Left ventricle myocardium superior (tissue), 1 donor: ENCODE data around the gene PSMB3. TPM values are rescaled to one million over a fixed set of nuclear protein-coding genes. Genes with fewer than 3 reads are reported as not detected.
"Not testable (repeated sequence)": the region's sequence is repeated elsewhere in the genome, so short reads cannot be mapped to it uniquely, and the experiment has no call there.

Experiments used
- ATAC-seq: fragments of 200-7000 bp; cut with Tn5 transposase; one replicate; pipeline ENCODE4 v1.9.1; 2020; ENCODE audit warnings: mild to moderate bottlenecking, moderate library complexity
- DNase-seq: peaks from one replicate; pipeline ENCODE4 v3.0.0-alpha.2; 2020
- intact Hi-C: fragments of 100-400 bp; cut with micrococcal nuclease; formaldehyde crosslinking; loops from one replicate; pipeline ENCODE4 v1.11.0; 2022
- total RNA-seq: library from RNA; stranded (reverse); fragmentation: NEBNext Ultra II Directional; extraction: Animal tissue kit (Norgen Biotek cat#: 25700); gene quantifications from one replicate; pipeline ENCODE4 v1.2.1, GENCODE V29; 2021
- donor health status: DM: no; HTN: yes; CAD: no; lungs with severe emphysema.

PSMB3 gene
- total RNA-seq, 1 donor from 2014 or later = 167 TPM

DNA sequence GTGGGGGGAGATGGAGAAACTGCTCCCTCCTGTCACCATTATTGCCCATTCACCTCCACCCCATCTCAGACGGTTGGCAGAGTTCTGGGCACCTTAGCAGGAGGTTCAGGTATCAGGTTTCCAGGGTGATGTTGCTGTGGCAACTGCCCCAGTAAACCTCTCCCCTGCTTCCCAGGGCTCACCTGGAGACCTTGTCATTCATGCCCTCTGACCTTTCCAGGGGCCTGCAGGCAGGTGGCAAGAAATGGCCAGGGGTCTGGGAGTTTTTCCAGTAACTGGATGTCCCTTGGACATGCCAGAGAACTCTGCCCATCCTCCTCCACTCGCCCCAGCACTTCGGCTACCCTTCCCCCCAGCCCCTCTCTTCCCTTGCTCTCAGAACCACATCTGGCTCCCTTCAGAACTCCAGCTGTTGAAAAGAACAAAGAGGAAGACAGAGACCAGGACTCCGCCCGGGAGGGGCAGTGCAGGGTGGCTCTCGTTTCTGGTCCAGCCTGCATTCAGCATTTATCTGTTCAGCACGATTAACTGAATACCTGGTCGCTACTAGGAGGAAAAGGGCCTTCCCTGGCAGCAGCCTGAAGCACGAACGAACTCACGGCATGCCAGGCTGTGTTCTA lies 39.0 kb upstream of the PSMB3 start:
- intact Hi-C loops = no loop called here
- no peak for ATAC-seq
- DNase-seq = no peak

DNA sequence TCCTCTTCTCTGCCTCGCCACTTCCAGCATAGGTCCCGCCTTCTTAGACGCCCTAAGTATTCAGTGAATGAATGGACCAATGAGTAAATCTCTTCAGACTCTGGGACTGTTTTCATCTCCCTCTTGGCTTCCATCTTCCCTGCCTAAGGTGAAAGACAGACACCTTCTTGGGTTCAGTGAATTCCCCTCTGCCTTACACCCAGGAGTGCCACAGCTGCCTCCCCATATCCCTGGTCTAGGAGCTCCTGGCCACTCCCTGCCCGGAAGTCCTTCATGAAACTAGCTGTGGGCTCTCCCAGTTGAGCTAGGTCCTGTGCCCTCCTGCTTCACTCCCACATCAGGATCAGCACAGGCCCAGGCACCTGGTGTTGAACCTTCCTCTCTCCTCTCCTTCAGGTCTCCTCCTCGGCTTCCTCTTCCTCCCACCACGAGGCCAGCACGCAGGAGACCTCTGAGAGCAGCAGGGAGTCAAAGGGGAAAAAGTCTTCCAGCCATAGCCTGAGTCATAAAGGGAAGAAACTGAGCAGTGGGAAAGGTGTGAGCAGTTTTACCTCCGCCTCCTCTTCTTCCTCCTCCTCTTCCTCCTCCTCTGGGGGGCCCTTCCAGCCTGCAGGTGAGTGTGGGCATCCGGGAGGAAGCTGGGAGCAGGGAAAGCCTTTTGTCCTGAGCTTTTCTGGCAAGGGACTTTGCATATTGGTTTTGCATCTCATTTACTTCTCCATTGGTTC lies 37.2 kb upstream of the PSMB3 start:
- intact Hi-C loops = no loop called here
- ATAC-seq (no peak), DNase-seq (no peak)

DNA sequence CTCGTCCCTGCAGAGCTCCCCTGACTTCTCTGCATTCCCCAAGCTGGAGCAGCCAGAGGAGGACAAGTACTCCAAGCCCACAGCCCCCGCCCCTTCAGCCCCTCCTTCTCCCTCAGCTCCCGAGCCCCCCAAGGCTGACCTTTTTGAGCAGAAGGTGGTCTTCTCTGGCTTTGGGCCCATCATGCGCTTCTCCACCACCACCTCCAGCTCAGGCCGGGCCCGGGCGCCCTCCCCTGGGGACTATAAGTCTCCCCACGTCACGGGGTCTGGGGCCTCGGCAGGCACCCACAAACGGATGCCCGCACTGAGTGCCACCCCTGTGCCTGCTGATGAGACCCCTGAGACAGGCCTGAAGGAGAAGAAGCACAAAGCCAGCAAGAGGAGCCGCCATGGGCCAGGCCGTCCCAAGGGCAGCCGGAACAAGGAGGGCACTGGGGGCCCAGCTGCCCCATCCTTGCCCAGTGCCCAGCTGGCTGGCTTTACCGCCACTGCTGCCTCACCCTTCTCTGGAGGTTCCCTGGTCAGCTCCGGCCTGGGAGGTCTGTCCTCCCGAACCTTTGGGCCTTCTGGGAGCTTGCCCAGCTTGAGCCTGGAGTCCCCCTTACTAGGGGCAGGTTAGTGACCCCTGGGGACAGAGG lies 36.1 kb upstream of the PSMB3 start:
- DNase-seq (no peak), ATAC-seq (no peak)
- intact Hi-C loops = no loop called here

GRCh38 chr17:38717139-38717745 lies 35.3 kb upstream of the PSMB3 start:
- ATAC-seq (no peak), DNase-seq (no peak)
- intact Hi-C loops = no loop called here

DNA sequence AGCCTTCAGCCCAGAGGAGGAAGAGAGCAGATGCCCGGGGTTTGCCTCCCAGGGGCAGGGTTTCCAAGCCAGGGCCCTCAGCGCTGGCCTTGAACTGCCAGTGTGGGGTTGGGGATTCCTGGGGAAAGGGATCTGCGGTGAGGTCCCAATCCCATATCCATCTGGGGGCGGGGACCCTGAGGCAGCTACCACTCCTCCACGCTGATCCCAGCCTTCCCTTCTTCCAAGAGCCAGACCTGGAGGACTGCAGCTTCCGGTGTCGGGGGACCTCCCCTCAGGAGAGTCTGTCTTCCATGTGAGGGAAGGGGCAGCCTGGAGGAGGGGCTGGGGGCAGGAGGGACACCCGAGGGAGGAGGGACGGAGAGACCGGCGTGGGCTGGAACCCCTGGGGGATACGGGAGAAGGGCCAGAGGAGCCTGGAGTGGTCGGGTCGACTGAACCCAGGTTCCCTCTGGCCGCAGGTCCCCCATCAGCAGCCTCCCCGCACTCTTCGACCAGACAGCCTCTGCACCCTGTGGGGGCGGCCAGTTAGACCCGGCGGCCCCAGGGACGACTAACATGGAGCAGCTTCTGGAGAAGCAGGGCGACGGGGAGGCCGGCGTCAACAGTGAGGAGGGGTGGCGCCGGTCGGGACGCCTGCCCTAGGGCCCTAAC lies 33.1 kb upstream of the PSMB3 start:
- intact Hi-C loops = no loop called here
- DNase-seq (no peak), ATAC-seq (no peak)

GRCh38 chr17:38719943-38720641 lies 32.4 kb upstream of the PSMB3 start:
- DNase-seq = no peak
- no peak for ATAC-seq
- intact Hi-C loops = no loop called here

DNA sequence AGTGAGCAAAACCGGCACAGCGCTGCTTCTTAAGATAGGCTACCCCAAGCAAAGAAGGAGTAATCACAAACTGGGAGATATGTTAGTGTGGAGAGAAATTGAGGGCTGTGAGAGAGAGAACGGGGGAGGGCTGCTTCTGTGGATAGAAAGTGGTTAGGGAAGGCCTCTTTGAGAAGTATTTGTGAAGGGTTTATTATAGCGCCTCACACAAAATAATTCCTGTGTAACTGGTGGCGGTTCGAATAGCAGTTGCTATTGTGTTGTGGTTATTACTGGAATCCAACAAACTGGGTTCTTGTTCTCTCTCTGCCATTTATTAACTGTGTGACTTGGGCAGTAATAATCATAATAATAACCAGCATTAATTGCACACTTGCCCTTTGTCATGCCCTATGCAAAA lies 31.6 kb upstream of the PSMB3 start:
- DNase-seq (no peak), ATAC-seq (no peak)
- intact Hi-C loops = no loop called here

DNA sequence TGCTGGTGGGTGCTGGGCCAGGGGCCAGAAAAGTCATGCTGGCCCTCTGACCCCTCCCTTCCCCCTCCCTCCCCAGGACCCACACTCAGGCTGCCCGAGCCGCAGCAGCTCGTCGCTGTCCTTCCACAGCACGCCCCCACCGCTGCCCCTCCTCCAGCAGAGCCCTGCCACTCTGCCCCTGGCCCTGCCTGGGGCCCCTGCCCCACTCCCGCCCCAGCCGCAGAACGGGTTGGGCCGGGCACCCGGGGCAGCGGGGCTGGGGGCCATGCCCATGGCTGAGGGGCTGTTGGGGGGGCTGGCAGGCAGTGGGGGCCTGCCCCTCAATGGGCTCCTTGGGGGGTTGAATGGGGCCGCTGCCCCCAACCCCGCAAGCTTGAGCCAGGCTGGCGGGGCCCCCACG lies 30.7 kb upstream of the PSMB3 start:
- DNase-seq = no peak
- intact Hi-C loops = no loop called here

DNA sequence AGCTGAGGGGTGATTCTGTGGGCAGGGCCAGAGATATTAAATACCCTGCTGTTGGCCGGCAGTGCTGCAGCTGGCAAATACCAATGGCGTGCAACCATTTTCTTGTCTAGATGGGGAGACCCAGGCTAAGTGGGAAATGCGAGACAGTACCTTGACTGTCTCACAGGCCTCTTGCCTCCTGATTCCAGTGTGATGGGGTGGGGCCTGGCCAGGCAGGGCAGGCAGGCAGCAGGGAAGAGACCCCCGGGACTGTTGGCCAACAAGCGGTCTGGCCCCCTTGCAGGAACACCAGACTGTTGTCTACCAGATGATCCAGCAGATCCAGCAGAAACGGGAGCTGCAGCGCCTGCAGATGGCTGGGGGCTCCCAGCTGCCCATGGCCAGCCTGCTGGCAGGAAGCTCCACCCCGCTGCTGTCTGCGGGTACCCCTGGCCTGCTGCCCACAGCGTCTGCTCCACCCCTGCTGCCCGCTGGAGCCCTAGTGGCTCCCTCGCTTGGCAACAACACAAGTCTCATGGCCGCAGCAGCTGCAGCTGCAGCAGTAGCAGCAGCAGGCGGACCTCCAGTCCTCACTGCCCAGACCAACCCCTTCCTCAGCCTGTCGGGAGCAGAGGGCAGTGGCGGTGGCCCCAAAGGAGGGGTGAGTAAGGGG lies 28.1 kb upstream of the PSMB3 start:
- peak; percentile 67 for ATAC-seq

More for the DNA sequence above, 30.7 kb upstream of the PSMB3 start:
- no peak for ATAC-seq

GRCh38 chr17:38725066-38725465 lies 27.5 kb upstream of the PSMB3 start:
- intact Hi-C loops = no loop called here
- no peak for ATAC-seq

More for the DNA sequence above, 28.1 kb upstream of the PSMB3 start:
- intact Hi-C loops = no loop called here
- peak; percentile 86 for DNase-seq

DNA sequence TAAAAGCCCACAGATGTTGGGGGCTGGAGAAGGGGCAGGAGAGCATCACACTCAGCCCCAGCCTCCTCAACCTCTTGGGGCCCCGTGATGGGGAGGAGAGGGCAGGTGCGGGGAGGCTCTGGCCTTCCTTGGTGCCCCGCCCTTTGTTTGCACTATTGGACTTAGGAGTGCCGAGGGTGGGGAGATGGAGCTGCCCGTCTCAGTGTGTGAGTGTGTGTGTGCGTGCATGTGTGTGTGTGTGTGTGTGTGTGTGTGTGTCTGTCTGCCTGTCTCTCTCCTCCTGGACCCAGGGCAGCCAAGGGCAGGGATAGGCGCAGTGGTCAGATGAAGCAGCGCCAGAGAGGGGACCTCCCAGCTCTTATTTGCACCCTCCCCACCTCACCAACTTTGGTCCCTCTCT lies 26.4 kb upstream of the PSMB3 start:
- DNase-seq, intact Hi-C loops, ATAC-seq: not testable (repeated sequence)

More at GRCh38 chr17:38725066-38725465, 27.5 kb upstream of the PSMB3 start:
- DNase-seq = no peak

GRCh38 chr17:38727736-38728135 lies 24.8 kb upstream of the PSMB3 start:
- DNase-seq = no peak
- no peak for ATAC-seq
- intact Hi-C loops = no loop called here

DNA sequence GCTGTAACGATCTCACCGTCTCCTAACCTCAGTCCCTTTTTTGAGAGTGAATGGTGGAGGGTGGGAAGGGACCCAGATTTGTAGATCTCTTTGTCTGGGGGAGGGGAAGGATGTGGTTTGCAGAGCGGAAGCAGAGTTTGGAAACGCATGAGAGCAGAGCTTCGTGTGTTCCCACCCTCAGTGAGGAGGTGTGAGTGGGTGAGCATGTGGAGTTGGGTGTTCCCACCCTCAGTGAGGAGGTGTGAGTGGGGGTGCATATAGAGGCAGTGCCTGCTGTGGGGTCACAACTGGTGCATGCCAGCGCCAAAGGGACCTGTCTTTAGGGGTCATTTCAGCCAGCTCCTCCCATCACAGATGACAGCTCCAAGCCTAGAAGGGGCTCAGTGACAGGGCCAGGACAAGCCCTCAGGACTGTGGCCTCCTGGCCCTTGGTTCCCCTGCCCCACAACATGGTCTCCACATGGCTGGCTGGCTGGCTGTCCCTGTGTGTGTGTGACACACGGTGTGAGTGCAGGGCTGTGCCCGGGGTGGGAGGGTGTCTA lies 24.2 kb upstream of the PSMB3 start:
- intact Hi-C loops = no loop called here
- DNase-seq (no peak), ATAC-seq (no peak)

- DNase-seq (no peak), ATAC-seq (no peak)
- intact Hi-C loops = no loop called here
Measured at GRCh38 chr17:38729368-38729885, 23.1 kb upstream of the PSMB3 start.

DNA sequence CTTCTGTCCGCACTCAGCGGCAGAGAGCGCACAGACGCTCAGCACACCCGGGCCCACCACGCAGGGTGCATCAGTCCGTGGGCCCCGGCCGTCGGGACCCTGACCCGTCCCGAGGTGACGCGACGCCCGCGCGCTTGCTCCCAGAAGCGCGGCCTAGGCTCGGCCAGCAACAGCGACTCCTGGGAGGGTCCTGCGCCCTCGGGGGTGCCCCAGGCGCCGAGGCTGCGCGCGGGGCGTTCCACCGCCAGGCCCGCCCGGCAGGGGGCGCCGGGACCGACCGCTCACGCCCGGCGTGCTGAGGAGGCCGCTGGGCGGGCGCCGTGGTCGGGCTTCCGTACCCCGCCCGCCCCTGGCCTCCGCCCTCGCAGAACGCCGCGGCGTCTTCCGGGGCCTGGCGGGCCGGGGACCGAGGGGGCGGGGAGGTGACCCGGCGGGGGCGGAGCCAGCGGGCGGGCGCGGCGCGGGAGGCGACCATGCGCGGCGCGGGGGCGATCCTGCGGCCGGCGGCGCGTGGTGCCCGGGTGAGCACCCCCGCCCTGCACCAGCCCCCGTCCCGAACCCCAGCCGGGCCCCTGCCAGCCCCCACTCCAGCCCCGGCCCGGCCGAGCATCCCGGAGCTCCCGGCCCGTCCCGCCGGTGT lies 22.5 kb upstream of the PSMB3 start, which contains the start of gene CISD3:
CISD3 (plus strand) TSS at position 456 of the 640 bp plus-strand sequence; CDS start at position 474, 18 bp downstream.
- intact Hi-C loops = no loop called here
- ATAC-seq (peak; percentile 84), DNase-seq (peak; percentile 95)

GRCh38 chr17:38730526-38731379 lies 21.8 kb upstream of the PSMB3 start:
- DNase-seq (peak; percentile 90), ATAC-seq (peak; percentile 62)
- intact Hi-C loops = no loop called here
